MM.1S (cell line): ENCODE data around the gene SYNGR4.

Experiments
- EZH2 ChIP-seq: fragments of 300-600 bp; sonication (generic); optimal IDR thresholded peaks from 2 replicates; pipeline ENCODE3; 2017; ENCODE audit warnings: low read depth, mild to moderate bottlenecking, antibody characterized with exemption, low read length, mixed read lengths
- EZH2phosphoT487 ChIP-seq: fragments of 300-600 bp; sonication (generic); IDR thresholded peaks from 2 replicates; pipeline ENCODE4 v1.6.1; 2018; ENCODE audit warnings: antibody characterized with exemption, low read length
- TF ChIP-seq, protein P1 (sequence below): fragments of 300-600 bp; sonication (generic); IDR thresholded peaks from 2 replicates; pipeline ENCODE4 v1.5.1; 2016; ENCODE audit warnings: antibody characterized with exemption, low read length, mixed read lengths

- no peak for TF ChIP-seq EZH2phosphoT487
- TF ChIP-seq, protein P1, sequence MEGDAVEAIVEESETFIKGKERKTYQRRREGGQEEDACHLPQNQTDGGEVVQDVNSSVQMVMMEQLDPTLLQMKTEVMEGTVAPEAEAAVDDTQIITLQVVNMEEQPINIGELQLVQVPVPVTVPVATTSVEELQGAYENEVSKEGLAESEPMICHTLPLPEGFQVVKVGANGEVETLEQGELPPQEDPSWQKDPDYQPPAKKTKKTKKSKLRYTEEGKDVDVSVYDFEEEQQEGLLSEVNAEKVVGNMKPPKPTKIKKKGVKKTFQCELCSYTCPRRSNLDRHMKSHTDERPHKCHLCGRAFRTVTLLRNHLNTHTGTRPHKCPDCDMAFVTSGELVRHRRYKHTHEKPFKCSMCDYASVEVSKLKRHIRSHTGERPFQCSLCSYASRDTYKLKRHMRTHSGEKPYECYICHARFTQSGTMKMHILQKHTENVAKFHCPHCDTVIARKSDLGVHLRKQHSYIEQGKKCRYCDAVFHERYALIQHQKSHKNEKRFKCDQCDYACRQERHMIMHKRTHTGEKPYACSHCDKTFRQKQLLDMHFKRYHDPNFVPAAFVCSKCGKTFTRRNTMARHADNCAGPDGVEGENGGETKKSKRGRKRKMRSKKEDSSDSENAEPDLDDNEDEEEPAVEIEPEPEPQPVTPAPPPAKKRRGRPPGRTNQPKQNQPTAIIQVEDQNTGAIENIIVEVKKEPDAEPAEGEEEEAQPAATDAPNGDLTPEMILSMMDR: no peak
- TF ChIP-seq EZH2: no peak
Measured at GRCh38 chr19:48386981-48387380, 22.8 kb downstream of the SYNGR4 start.
